ENCODE data around the gene KLHL29.

KLHL29 gene

GRCh38 chr2:23619941-23620340 lies 235.0 kb downstream of the KLHL29 start:
- no peak for DNase-seq

DNA sequence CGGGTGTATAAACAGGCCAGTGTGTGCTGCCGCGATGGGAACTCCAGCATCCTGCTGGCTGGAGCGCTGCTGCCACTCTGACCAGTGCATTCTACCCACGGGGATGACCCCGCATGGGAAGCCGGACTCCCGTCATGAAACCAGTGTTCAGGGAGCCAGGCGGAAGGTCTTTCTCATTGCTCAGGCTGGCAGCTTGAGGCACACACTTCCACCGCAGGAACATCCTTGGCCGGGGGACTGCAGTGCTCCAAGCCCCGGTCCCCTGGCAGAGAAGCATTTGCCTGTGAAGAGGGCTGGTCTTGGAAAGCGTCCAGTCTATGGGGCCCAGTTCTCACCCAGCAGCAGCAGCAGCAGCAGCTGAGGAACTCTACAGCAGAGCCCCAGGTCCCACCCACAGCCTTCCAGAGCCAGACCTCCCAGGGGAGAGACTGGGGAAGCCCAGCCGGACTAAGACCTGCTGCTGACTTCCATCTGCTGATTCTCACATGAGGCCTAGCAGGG lies 235.9 kb downstream of the KLHL29 start:
- peak; percentile 53 for DNase-seq

DNA sequence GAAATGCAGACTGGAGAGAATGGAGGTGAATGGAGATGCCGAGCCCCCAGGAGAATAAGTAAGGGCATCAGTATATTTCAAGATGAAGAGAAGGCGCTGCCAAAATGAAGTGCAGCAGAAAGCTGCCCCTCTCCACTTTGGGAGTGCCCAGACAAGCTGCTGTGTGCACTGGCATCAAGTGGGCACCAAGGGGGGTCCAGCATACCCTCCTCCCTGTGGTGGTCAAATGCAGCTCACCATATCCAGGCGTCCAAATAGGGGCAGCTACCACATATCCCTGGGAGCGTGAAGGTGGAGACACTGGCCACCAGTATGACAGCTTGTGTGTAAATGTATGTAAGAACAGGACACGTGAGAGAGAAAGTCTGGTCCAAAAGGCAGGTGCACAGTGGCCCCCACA lies 236.6 kb downstream of the KLHL29 start:
- no peak for DNase-seq

- no peak for DNase-seq
These were observed 237.5 kb downstream of the KLHL29 start for GRCh38 chr2:23622466-23622865.

DNA sequence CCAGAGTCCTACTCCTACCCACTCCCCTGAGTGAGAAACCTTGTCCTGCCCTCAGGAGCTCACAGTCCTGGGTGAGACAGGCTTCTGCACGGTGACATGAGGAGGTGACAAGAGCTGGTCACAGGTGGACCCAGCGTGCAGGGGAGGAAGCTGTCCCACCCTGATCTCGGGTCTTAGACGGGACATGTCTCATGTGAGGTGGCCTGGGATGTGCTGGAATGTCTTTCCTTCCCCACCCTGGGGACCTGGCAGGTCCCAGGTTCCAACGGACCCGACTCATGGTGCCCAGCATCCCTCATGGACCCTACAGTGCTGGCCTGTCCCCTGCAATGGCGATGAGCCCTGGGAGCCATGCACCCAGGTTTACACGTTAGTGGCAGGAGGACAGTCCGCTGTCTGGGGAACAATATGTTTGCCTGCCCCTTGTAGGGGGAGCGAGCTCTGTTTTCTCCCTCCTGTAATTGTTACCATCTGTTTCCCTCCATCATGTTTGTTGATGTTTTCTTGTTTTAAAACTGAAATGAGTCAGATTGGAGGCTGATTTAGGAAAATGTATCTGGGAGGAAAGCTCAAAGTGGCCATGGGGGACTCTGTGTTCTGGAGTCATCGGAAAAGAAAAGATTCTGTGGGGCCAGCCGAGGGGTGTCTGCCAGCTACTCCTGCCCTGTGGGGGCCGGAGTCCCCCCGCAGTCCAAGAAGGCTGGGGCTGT lies 238.1 kb downstream of the KLHL29 start:
- no peak for DNase-seq

DNA sequence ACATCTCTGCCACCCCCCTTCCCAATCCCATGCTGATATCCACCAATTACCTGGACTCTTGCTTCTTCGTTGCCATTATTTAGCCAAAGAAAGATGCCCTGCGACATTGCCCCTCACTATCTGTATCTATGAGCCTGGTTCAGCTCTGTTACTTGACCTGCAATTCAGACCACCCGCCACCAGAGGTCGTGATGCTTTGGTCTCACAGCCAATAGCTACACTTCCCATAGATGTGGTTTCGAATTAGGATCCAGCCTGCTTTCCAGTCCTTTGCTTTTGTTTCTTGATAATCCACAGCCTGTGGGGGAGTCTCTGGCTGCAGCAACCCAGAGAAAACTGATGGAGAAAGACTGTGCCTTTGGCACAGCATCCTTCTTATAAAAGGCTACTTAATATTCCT lies 239.4 kb downstream of the KLHL29 start:
- DNase-seq = no peak

- no peak for DNase-seq
These were observed 239.9 kb downstream of the KLHL29 start for GRCh38 chr2:23624915-23625314.

- DNase-seq = no peak
These were observed 240.7 kb downstream of the KLHL29 start for GRCh38 chr2:23625726-23626125.

DNA sequence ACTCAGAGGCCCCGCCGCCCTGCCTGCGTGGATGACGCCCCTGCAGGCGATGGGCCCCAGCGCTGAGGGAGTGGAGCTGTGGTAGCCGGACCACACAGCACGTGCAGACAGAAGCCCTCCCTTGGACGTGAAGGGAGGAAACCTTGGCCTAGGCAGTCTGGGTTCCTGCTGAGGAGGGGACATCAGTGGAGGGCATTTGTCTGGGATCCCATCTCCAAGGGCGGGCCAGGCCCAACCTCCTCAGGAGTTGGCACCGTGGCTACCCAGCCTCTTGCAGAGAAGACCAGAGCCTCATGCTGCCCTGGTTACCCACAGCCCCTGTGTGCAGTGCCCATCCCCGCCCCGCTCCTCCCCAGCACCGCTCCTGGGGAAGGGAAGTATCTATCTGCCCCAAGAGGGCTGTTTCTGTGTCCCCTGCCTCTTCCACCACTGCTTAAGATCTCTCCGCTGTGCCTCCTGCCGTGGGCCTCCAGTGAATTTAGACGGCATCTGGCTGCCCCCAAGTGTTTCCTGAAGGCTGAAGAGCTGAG lies 241.8 kb downstream of the KLHL29 start:
- DNase-seq = no peak

DNA sequence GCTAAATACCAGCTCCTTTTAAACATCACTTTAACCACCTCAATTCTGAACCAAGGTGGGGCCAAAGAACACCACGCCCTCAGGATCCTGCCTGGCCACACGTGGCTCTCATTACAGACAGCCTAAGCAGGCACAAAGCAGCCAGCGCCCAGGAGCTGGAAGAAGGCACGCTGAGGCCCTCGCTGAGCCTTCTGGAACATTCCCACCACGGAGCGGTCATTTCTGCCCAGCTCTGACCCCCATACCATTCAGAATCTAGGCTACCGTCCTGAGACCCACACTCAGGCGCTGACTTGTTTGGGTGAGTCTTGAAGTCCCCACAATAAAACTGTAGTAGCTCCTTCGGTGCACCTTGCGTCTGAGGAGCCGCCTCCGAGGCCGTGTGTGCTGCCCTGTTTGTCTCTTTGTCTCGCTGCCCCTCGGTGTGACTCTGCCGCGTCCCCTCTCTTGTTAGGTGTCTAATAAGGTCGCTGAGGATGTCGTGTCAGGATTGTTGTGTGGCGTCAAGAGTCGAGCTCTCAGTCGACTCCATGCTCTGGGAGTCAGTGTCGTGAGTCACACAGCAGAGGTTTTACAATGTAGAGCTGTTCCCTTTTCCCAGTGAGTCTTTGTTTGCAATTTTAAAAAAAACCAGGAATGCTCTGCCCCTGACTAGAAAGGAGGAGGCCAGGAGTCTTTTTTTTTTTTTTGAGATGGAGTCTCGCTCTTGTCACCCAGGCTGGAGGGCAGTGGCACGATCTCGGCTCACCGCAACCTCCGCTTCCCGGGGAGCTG lies 242.4 kb downstream of the KLHL29 start:
- no peak for DNase-seq

- no peak for DNase-seq
These were observed 244.2 kb downstream of the KLHL29 start for GRCh38 chr2:23628926-23629771.

DNA sequence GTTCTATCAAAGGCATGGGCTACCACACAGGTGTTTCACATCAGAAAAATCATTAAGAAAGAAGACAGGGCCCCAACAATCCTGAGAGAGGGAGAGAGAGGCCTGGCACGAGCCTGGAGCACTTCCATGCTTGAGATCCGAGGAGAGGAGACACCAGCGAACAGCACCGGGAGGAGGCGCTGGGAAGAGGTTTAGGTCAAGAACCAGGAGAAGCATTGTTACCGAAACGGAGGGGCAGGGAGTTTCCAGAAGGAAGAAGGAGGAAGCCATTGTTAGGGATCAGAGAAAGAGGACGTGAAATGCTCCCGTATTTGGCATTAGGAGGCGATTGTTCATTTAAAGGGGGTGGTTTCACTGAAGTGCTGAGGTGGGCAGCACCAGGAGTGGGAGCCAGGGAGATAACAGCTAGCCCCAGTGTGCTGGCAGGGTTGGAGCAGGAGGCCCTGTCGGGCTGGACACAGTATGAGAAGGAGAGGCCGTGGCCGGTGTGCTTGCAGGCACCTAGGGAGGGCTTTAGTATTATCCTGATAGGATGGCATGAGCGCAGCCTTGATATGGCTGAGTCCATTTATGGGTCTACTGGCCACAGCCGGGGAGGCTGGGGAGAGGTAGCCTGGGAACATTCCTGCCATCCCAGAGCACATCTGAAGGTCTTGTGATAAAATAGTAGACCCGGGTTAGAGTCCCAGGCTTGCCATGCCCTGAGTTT lies 244.9 kb downstream of the KLHL29 start:
- DNase-seq = no peak

GRCh38 chr2:23630961-23631360 lies 246.0 kb downstream of the KLHL29 start:
- no peak for DNase-seq

DNA sequence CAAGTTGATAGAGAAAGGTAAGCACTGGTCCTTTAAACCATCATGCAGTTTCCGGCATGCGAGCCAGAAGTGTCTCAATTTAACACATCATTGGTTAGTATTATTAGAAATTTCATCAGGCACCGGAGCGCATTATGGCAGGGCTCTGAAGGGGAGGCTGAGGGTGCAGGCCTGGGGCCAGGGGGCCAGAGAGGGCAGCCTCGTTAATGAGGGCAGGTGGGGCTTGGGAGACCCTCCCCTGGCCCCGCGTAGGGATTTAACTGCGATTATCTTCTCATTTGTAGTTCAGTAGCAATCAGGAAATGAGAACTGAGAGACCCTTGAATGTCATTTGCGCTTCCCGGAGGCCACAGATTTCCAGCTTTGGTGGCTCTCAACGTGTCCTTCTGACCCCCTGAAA lies 246.4 kb downstream of the KLHL29 start:
- DNase-seq = no peak

DNA sequence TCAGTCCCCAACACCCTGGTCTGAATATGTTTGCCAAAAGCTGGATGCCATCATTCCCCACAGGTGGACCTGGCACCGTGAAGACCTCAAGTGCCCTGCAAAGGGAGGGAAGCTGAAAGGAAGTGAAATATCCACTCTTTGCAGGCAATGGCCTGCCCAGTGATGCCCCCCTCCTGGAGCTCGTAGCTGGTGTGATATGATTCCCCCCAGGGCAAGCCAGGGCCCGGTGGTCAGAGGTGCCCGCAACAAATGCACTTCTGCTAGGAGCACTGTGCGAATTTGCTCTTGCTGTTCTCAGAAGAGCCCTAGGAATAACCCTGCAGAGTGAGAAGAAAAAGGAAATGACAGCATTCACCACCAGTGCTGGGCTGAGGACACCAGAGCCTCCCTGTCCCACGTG lies 247.4 kb downstream of the KLHL29 start:
- DNase-seq = no peak

DNA sequence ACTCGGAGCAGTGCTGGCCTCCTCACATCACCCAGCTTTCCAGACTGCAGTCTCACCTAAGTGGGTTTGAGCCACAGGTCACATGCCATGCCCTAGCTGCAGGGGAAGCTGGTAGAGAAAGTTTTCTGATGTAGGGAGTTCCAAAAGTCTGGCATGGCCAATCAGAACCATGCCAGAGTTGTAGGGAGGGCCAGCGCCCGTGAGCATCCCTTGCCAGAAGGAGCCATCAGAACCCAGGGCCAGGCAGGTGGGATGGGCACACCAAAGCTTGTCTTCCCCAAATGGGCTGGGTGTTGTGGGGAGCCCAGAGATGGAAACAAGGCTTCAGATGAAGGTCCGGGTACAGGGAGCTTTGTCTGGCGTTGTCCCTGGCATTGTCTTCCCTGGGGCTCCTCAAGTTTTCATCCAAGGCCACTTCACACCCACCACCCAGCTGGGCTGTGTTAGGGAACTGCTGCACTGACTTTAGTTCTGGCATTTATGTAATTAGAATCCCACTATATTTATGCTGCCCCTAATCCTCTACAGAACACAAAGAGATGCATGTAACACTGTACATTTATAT lies 247.9 kb downstream of the KLHL29 start:
- DNase-seq = no peak

DNA sequence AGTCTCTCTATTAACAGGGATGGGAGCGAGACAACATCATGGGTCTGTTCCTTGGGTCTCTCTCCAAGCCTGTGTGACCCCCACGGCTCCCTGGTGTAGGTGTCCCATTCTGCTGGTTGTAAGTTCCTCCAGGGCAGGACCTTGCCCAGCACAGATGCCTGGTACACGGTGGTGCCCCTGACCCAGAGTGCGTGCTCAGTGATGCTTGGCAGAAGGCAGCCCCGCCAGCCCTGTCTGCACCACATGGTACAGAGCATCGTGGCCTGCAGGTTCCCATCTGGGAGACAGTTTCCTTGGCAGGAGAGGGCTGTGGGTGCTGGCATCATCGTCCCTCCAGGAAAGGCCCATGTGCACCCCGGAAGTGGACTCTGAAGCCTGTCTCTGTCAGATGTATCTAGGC lies 249.0 kb downstream of the KLHL29 start:
- DNase-seq = no peak

GRCh38 chr2:23635442-23636340 lies 250.7 kb downstream of the KLHL29 start:
- no peak for DNase-seq

- DNase-seq = peak; percentile 36
These were observed 251.4 kb downstream of the KLHL29 start for GRCh38 chr2:23636426-23636825.

DNA sequence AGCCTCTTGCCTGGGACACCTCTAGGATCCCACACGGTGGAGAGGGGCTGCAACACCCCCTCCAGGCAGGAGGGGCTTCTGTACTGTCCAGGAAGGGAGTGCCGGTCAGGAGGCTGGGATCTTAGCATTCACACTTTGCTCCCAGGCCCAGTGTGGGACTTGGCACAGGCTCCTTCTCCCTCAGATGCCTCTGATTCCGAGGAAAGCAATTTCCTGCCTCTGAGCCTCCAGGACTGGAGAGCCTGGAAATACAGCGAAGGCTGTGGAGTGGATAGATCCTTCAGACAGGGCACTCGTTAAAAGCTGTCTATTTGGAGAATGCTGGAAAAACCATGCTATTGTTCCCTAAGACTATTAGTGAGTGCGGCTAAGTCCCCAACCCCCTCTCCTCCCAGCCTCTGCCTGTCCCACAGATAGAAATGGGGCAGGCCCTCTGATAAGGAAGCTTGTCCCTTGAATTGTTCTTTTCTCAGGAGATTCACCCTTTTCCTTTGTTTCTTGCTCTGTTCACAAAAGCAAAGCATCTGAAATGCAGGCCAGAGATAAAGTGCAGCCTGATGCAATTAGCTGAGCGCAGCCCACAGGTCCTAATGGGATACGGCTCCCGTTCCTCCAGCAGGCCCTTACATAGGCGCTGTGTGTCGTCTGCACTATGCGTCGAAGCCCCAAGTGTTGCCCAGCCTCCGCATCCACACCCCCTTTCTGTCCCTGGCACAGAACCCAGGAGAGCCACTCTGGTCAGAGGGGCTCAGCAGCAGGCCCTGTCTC lies 252.2 kb downstream of the KLHL29 start:
- peak; percentile 88 for DNase-seq
